Measurements from ENCODE around the gene TOPAZ1.

DNA sequence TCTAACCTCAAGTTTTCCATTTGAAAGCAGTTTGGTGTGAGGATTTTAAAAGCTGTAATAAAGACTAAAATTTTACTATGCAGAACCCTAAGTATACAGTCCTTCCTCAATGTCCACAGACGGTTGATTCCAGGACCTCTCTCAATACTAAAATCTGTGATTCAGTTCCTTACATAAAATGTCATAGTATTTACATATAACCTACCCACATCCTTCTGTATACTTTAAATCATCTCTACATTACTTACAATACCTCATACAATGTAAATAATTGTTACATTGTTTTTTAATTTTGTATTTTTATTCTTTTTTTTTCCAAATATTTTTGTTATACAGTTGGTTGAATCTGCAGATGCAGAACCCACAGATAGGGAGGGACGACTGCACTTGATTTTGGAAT is 2.8 kb upstream of the TOPAZ1 start:
- TF ChIP-seq POLR2A (IDR thresholded peaks at IDR 0.05; ENCODE audit: low read length) = no peak
- TF ChIP-seq GATA1 (IDR thresholded peaks at IDR 0.05; ENCODE audit: low read depth, low read length) = no peak
